GM12878 (cell line): ENCODE results near the gene SLFN5.

Experiments
- CTCF ChIP-seq, 3 experiments: IDR thresholded peaks in 2 of 3; conservative IDR thresholded peaks in 1 of 3; 2 replicates each; pipeline ENCODE4 v1.5.1; 2011; ENCODE audit warnings: low read depth in 3 of 3, low read length in 3 of 3, mild to moderate bottlenecking in 3 of 3, control low read depth in 2 of 3, moderate library complexity in 2 of 3, inconsistent platforms in 1 of 3, mixed read lengths in 1 of 3; ENCODE audit not compliant: control insufficient read depth in 2 of 3, insufficient read depth in 1 of 3; ENCODE audit errors: extremely low read depth in 1 of 3
- HDAC6 ChIP-seq: fragments of 200-600 bp; sonication (generic); IDR thresholded peaks from one replicate; pipeline ENCODE4 v1.8.0; 2017; ENCODE audit warnings: antibody characterized with exemption; ENCODE audit not compliant: unreplicated experiment
- MEF2A ChIP-seq: IDR thresholded peaks from 2 replicates; pipeline ENCODE4 v1.6.1; 2011; ENCODE audit warnings: low read depth, mild to moderate bottlenecking, low read length, moderate library complexity; ENCODE audit not compliant: insufficient read depth
- TAF1 ChIP-seq: IDR thresholded peaks from 2 replicates; pipeline ENCODE4 v1.6.1; 2011; ENCODE audit warnings: mild to moderate bottlenecking, low read depth, low read length, borderline replicate concordance
- YY1 ChIP-seq: IDR thresholded peaks from 2 replicates; pipeline ENCODE4 v1.6.1; 2011; ENCODE audit warnings: low read depth, mild to moderate bottlenecking, low read length
- ZBTB4 ChIP-seq: fragments of 450-650 bp; formaldehyde crosslinking; IDR thresholded peaks from 2 replicates; pipeline ENCODE4 v1.4.0; 2022; ENCODE audit warnings: mild to moderate bottlenecking, moderate library complexity

GRCh38 chr17:35210741-35211140, 32.1 kb upstream of the SLFN5 start:
- TF ChIP-seq TAF1 (no peak), ZBTB4 (no peak), HDAC6 (no peak), CTCF (IDR thresholded peaks at IDR 0.05 in 2 of 3, conservative IDR thresholded peaks at IDR 0.05 in 1 of 3; ENCODE audit: control insufficient read depth in 2 of 3, extremely low read depth in 1 of 3, insufficient read depth in 1 of 3, low read depth in 3 of 3, low read length in 3 of 3) (no peak), MEF2A (no peak), YY1 (no peak)
